ENCODE measurements around the gene DNAJC7.

GRCh38 chr17:42061646-42062487 is 44.6 kb upstream of the DNAJC7 start:
- TF ChIP-seq RARB (CRISPR knock-in tag; IDR thresholded peaks at IDR 0.05) = no peak
- TF ChIP-seq, protein P1, sequence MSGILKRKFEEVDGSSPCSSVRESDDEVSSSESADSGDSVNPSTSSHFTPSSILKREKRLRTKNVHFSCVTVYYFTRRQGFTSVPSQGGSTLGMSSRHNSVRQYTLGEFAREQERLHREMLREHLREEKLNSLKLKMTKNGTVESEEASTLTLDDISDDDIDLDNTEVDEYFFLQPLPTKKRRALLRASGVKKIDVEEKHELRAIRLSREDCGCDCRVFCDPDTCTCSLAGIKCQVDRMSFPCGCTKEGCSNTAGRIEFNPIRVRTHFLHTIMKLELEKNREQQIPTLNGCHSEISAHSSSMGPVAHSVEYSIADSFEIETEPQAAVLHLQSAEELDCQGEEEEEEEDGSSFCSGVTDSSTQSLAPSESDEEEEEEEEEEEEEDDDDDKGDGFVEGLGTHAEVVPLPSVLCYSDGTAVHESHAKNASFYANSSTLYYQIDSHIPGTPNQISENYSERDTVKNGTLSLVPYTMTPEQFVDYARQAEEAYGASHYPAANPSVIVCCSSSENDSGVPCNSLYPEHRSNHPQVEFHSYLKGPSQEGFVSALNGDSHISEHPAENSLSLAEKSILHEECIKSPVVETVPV (CRISPR knock-in tag; IDR thresholded peaks at IDR 0.05) = no peak
- no peak for TF ChIP-seq ZNF565 (CRISPR knock-in tag; conservative IDR thresholded peaks at IDR 0.05; ENCODE audit: low read depth)
- no peak for TF ChIP-seq CREB5 (CRISPR knock-in tag; IDR thresholded peaks at IDR 0.05; ENCODE audit: low read depth)
- no peak for TF ChIP-seq BACH2 (CRISPR knock-in tag; IDR thresholded peaks at IDR 0.05; ENCODE audit: borderline replicate concordance)
- TF ChIP-seq ZFP30 (CRISPR knock-in tag; IDR thresholded peaks at IDR 0.05) = no peak
- no peak for TF ChIP-seq SNAI2 (CRISPR knock-in tag; IDR thresholded peaks at IDR 0.05)
- no peak for TF ChIP-seq OSR1 (CRISPR knock-in tag; IDR thresholded peaks at IDR 0.05)
- TF ChIP-seq PATZ1 (CRISPR knock-in tag; IDR thresholded peaks at IDR 0.05; ENCODE audit: borderline replicate concordance) = no peak
- no peak for TF ChIP-seq ARNTL (CRISPR knock-in tag; IDR thresholded peaks at IDR 0.05; ENCODE audit: borderline replicate concordance, low read depth)
- no peak for TF ChIP-seq POU6F1 (CRISPR knock-in tag; IDR thresholded peaks at IDR 0.05; ENCODE audit: borderline replicate concordance, low read depth)
- no peak for TF ChIP-seq CSDC2 (CRISPR knock-in tag; IDR thresholded peaks at IDR 0.05)
- TF ChIP-seq TCF4 (CRISPR knock-in tag; IDR thresholded peaks at IDR 0.05; ENCODE audit: borderline replicate concordance) = no peak
- TF ChIP-seq ZNF8 (CRISPR knock-in tag; IDR thresholded peaks at IDR 0.05) = no peak

All from SK-N-SH treated with all-trans-retinoic acid at 6 μM for 48 hours (cell line).